Neural progenitor cell (in vitro differentiated cells): ENCODE results near the gene INPP5F.

Experiments used
- CTCF ChIP-seq: fragments of 200-600 bp; sonication (generic); IDR thresholded peaks from 2 replicates; pipeline ENCODE4 v1.5.1; 2017; ENCODE audit warnings: antibody characterized with exemption, mild to moderate bottlenecking
- EZH2 ChIP-seq: fragments of 200-600 bp; sonication (generic); IDR thresholded peaks from 2 replicates; pipeline ENCODE4 v1.6.1; 2017; ENCODE audit warnings: antibody characterized with exemption, mild to moderate bottlenecking, moderate library complexity
- EZH2phosphoT487 ChIP-seq: fragments of 200-600 bp; sonication (generic); IDR thresholded peaks from 2 replicates; pipeline ENCODE4 v1.6.1; 2017; ENCODE audit warnings: antibody characterized with exemption

- TF ChIP-seq CTCF: no peak
- no peak for TF ChIP-seq EZH2
- TF ChIP-seq EZH2phosphoT487: no peak
Measured at GRCh38 chr10:119703903-119704508, 21.8 kb upstream of the INPP5F start.
